ENCODE measurements around the gene ARHGEF10L.

DNA sequence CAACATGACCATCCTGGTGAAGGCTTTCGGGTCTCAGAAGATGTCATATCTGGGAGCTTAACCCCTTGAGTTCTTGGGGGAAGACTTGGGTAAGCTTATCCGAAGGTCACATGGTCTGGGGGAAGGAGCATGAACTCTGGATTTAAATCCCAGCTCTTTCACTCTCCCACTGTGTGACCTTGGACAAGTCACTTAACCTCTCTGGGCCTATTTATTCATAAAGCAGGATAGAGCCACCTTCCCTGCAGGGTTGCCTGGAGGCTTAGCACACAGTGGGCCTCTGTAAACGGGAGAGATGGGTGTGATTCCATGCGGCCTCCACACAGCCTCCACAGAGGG, 8.2 kb upstream of the ARHGEF10L start:
- no peak for TF ChIP-seq EP300 (IDR thresholded peaks at IDR 0.05)
- TF ChIP-seq, protein P1, sequence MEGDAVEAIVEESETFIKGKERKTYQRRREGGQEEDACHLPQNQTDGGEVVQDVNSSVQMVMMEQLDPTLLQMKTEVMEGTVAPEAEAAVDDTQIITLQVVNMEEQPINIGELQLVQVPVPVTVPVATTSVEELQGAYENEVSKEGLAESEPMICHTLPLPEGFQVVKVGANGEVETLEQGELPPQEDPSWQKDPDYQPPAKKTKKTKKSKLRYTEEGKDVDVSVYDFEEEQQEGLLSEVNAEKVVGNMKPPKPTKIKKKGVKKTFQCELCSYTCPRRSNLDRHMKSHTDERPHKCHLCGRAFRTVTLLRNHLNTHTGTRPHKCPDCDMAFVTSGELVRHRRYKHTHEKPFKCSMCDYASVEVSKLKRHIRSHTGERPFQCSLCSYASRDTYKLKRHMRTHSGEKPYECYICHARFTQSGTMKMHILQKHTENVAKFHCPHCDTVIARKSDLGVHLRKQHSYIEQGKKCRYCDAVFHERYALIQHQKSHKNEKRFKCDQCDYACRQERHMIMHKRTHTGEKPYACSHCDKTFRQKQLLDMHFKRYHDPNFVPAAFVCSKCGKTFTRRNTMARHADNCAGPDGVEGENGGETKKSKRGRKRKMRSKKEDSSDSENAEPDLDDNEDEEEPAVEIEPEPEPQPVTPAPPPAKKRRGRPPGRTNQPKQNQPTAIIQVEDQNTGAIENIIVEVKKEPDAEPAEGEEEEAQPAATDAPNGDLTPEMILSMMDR (IDR thresholded peaks at IDR 0.05), result no peak
